Measurements from ENCODE around the gene CAP2.

CAP2 gene

GRCh38 chr6:17588011-17588410, 194.6 kb downstream of the CAP2 start:
- H3K4me3 ChIP-seq (ENCODE audit: control insufficient read depth, low read depth, low read length) = no peak overlapping the region
- no peak for DNase-seq (ENCODE audit: low read depth)
- no peak for TF ChIP-seq CTCF (IDR thresholded peaks at IDR 0.05; ENCODE audit: control insufficient read depth, insufficient read depth, low read depth, low read length, missing control alignments)

- no peak overlapping the region for H3K4me3 ChIP-seq (ENCODE audit: control insufficient read depth, low read depth, low read length)
- no peak for TF ChIP-seq CTCF (IDR thresholded peaks at IDR 0.05; ENCODE audit: control insufficient read depth, insufficient read depth, low read depth, low read length, missing control alignments)
- DNase-seq (ENCODE audit: low read depth) = peak; percentile 60
These were observed 196.2 kb downstream of the CAP2 start for GRCh38 chr6:17589406-17590096.

GRCh38 chr6:17591287-17591686, 197.9 kb downstream of the CAP2 start:
- no peak overlapping the region for H3K4me3 ChIP-seq (ENCODE audit: control insufficient read depth, low read depth, low read length)
- DNase-seq (ENCODE audit: low read depth) = no peak
- no peak for TF ChIP-seq CTCF (IDR thresholded peaks at IDR 0.05; ENCODE audit: control insufficient read depth, insufficient read depth, low read depth, low read length, missing control alignments)

GRCh38 chr6:17593246-17593645, 199.9 kb downstream of the CAP2 start:
- no peak for TF ChIP-seq CTCF (IDR thresholded peaks at IDR 0.05; ENCODE audit: control insufficient read depth, insufficient read depth, low read depth, low read length, missing control alignments)

GRCh38 chr6:17596085-17596484, 202.7 kb downstream of the CAP2 start:
- TF ChIP-seq CTCF (IDR thresholded peaks at IDR 0.05; ENCODE audit: control insufficient read depth, insufficient read depth, low read depth, low read length, missing control alignments) = no peak
- H3K4me3 ChIP-seq (ENCODE audit: control insufficient read depth, low read depth, low read length) = no peak overlapping the region
- DNase-seq (ENCODE audit: low read depth) = no peak

More at GRCh38 chr6:17593246-17593645, 199.9 kb downstream of the CAP2 start:
- no peak overlapping the region for H3K4me3 ChIP-seq (ENCODE audit: control insufficient read depth, low read depth, low read length)
- no peak for DNase-seq (ENCODE audit: low read depth)

- peak within 1 kb of the TSS; percentile 83 for H3K4me3 ChIP-seq (ENCODE audit: control insufficient read depth, low read depth, low read length)
- peak; percentile 75 for TF ChIP-seq CTCF (IDR thresholded peaks at IDR 0.05; ENCODE audit: control insufficient read depth, insufficient read depth, low read depth, low read length, missing control alignments)
- peak; percentile 35 for DNase-seq (ENCODE audit: low read depth)
These were observed 206.6 kb downstream of the CAP2 start, which contains the start of gene FAM8A1 for GRCh38 chr6:17599877-17600526. FAM8A1 (plus strand) TSS chr6:17600302; CDS start chr6:17600410, 108 bp downstream.
